Colonic mucosa (tissue), 4 donors: ENCODE measurements around the gene PSMG3. TPM values are rescaled to one million over a fixed set of nuclear protein-coding genes. Genes with fewer than 3 reads are reported as not detected.
A peak's percentile ranks its signal among the peaks of the same experiment; 100 is the strongest.

Experiments
- DNase-seq: peaks from one replicate; pipeline ENCODE4 v3.0.0-alpha.2; 2020
- H3K27ac ChIP-seq: fragments of 200-600 bp; one replicate; pipeline ENCODE4 v1.8.0; 2021
- H3K27me3 ChIP-seq: fragments of 200-600 bp; one replicate; pipeline ENCODE4 v1.8.0; 2021
- H3K36me3 ChIP-seq: fragments of 200-600 bp; one replicate; pipeline ENCODE4 v1.8.0; 2021
- H3K4me1 ChIP-seq: fragments of 200-600 bp; one replicate; pipeline ENCODE4 v1.8.0; 2021; ENCODE audit warnings: mild to moderate bottlenecking
- H3K4me3 ChIP-seq: fragments of 200-600 bp; one replicate; pipeline ENCODE4 v1.8.0; 2021
- H3K9ac ChIP-seq, 2 donors: one replicate each; pipeline ENCODE4 v1.7.0; 2013; ENCODE audit warnings: control low read depth in 2 of 2, low read depth in 2 of 2, low read length in 2 of 2
- H3K9me3 ChIP-seq: fragments of 200-600 bp; one replicate; pipeline ENCODE4 v1.8.0; 2021
- CTCF ChIP-seq: fragments of 200-600 bp; IDR thresholded peaks from one replicate; pipeline ENCODE4 v1.8.0; 2022; ENCODE audit warnings: antibody characterized with exemption, mild to moderate bottlenecking
- intact Hi-C: fragments of 100-400 bp; cut with DNase I; formaldehyde crosslinking; loops from one replicate; pipeline ENCODE4 v1.14.1; 2022
- total RNA-seq, 2 donors: library from RNA; stranded (reverse); fragmentation: NEBNext Ultra II Directional in 1 of 2; extraction: Animal tissue kit (Norgen Biotek cat#: 25700) in 1 of 2; gene quantifications; one replicate each; pipeline ENCODE4 v1.2.1, GENCODE V29; 2021
- donor health status: healthy.
- donor health status: DM: no; HTN: no; CAD: no.
- donor health status: DM: no; HTN: no; CAD: no.

Gene PSMG3
- total RNA-seq, 2 donors from 2014 or later: 28.7 to 45.8 TPM

GRCh38 chr7:1534330-1535099 is 35.3 kb downstream of the PSMG3 start:
- no peak for TF ChIP-seq CTCF
- peaks cover 2% of the 10 kb centered on the region for H3K36me3 ChIP-seq
- H3K27ac ChIP-seq: peak overlapping the region; percentile 100
- no peaks in the 10 kb centered on the region for H3K9me3 ChIP-seq
- intact Hi-C loops: no loop called here
- no peak overlapping the region for H3K4me3 ChIP-seq
- H3K9ac ChIP-seq: peak overlapping the region in 1 of 2 donors; percentile 91
- H3K27me3 ChIP-seq: no peaks in the 10 kb centered on the region
- DNase-seq: no peak
- H3K4me1 ChIP-seq: peaks cover 22% of the 10 kb centered on the region

- Histone ChIP-seq H3K27me3 (no peaks in the 10 kb centered on the region), H3K27ac (peak overlapping the region; percentile 100), H3K4me3 (peak overlapping the region; percentile 52), H3K4me1 (peaks cover 22% of the 10 kb centered on the region), H3K9me3 (no peaks in the 10 kb centered on the region), H3K9ac (peak overlapping the region; percentile 59 to 91), H3K36me3 (no peaks in the 10 kb centered on the region)
- intact Hi-C loops: no loop called here
- TF ChIP-seq CTCF: no peak
- DNase-seq: no peak
Observed at GRCh38 chr7:1533547-1534329, 36.1 kb downstream of the PSMG3 start.

- DNase-seq: no peak
- H3K27me3 ChIP-seq: no peaks in the 10 kb centered on the region
- H3K36me3 ChIP-seq: no peaks in the 10 kb centered on the region
- peak overlapping the region; percentile 52 for H3K4me3 ChIP-seq
- peaks cover 22% of the 10 kb centered on the region for H3K4me1 ChIP-seq
- H3K9me3 ChIP-seq: no peaks in the 10 kb centered on the region
- intact Hi-C loops: no loop called here
- TF ChIP-seq CTCF: no peak
- H3K27ac ChIP-seq: peak overlapping the region; percentile 100
- peak overlapping the region; percentile 59 to 91 for H3K9ac ChIP-seq
Observed at GRCh38 chr7:1533255-1533546, 36.6 kb downstream of the PSMG3 start.

- Histone ChIP-seq H3K27ac (peak overlapping the region; percentile 100), H3K9me3 (no peaks in the 10 kb centered on the region), H3K4me3 (peak overlapping the region; percentile 52), H3K9ac (peak overlapping the region; percentile 77 to 91), H3K27me3 (no peaks in the 10 kb centered on the region), H3K4me1 (peaks cover 22% of the 10 kb centered on the region), H3K36me3 (no peaks in the 10 kb centered on the region)
- DNase-seq: peak; percentile 92
- intact Hi-C loops: no loop called here
- TF ChIP-seq CTCF: no peak
Observed at GRCh38 chr7:1532456-1533254, 37.2 kb downstream of the PSMG3 start.

GRCh38 chr7:1531979-1532455 is 37.8 kb downstream of the PSMG3 start:
- peaks cover 21% of the 10 kb centered on the region for H3K4me1 ChIP-seq
- TF ChIP-seq CTCF: no peak
- intact Hi-C loops: no loop called here
- H3K36me3 ChIP-seq: no peaks in the 10 kb centered on the region
- no peaks in the 10 kb centered on the region for H3K27me3 ChIP-seq
- peak overlapping the region; percentile 100 for H3K27ac ChIP-seq
- H3K9ac ChIP-seq: peak overlapping the region; percentile 77 to 91
- no peak for DNase-seq
- H3K9me3 ChIP-seq: no peaks in the 10 kb centered on the region
- H3K4me3 ChIP-seq: peak overlapping the region; percentile 52
